HepG2 (cell line): ENCODE results near the gene ZNF217.

ENCODE experiments used
- KDM4B ChIP-seq: sonication (generic); formaldehyde crosslinking; IDR thresholded peaks from 2 replicates; pipeline ENCODE4 v1.4.0; 2020; ENCODE audit warnings: missing genetic modification reagents
- MED8 ChIP-seq: sonication (generic); formaldehyde crosslinking; IDR thresholded peaks from 2 replicates; pipeline ENCODE4 v1.8.1; 2023; ENCODE audit warnings: mild to moderate bottlenecking, missing genetic modification reagents; ENCODE audit not compliant: insufficient replicate concordance
- NR2F6 ChIP-seq, 2 experiments: IDR thresholded peaks; 2 replicates each; pipeline ENCODE4 v1.6.1; 2016; ENCODE audit warnings: antibody characterized with exemption in 1 of 2, mild to moderate bottlenecking in 1 of 2
- POLR2AphosphoS5 ChIP-seq: IDR thresholded peaks from 2 replicates; pipeline ENCODE4 v1.6.1; 2012; ENCODE audit warnings: low read depth, low read length
- ZNF205 ChIP-seq: IDR thresholded peaks from 2 replicates; pipeline ENCODE4 v1.6.1; 2018; ENCODE audit warnings: missing biosample characterization, missing genetic modification reagents
- TF ChIP-seq, protein P1 (sequence below): sonication (generic); formaldehyde crosslinking; IDR thresholded peaks from 2 replicates; pipeline ENCODE4 v1.5.0; 2020; ENCODE audit warnings: mild to moderate bottlenecking, missing genetic modification reagents, moderate library complexity
- TF ChIP-seq, protein P2 (sequence below): IDR thresholded peaks from 2 replicates; pipeline ENCODE4 v1.6.1; 2016; ENCODE audit warnings: missing biosample characterization, missing genetic modification reagents, low read depth

DNA sequence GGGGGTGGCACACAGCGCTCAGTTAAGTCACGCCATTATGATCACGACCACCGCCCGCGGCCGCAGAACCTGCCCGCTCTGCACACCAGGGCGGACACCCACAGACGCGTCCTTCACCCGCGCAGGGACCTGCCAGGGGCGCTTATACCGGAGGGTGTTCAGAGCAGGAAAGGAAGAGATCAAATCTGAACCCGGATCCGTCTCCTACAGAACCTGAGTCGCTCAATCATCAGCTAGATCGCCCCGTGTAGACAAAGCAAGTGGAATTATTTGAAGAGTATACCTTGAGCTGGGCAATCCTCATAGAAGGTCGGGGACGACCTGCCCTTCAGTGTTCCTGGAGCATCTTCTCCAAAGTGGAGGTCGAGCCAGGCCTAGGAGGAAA, 14.4 kb upstream of the ZNF217 start:
- TF ChIP-seq KDM4B (CRISPR knock-in tag) (no peak), NR2F6 (IDR thresholded peaks at IDR 0.05) (no peak), NR2F6 (CRISPR knock-in tag; IDR thresholded peaks at IDR 0.05) (no peak), MED8 (CRISPR knock-in tag) (no peak), ZNF205 (CRISPR knock-in tag) (no peak), POLR2AphosphoS5 (no peak)
- TF ChIP-seq, protein P1, sequence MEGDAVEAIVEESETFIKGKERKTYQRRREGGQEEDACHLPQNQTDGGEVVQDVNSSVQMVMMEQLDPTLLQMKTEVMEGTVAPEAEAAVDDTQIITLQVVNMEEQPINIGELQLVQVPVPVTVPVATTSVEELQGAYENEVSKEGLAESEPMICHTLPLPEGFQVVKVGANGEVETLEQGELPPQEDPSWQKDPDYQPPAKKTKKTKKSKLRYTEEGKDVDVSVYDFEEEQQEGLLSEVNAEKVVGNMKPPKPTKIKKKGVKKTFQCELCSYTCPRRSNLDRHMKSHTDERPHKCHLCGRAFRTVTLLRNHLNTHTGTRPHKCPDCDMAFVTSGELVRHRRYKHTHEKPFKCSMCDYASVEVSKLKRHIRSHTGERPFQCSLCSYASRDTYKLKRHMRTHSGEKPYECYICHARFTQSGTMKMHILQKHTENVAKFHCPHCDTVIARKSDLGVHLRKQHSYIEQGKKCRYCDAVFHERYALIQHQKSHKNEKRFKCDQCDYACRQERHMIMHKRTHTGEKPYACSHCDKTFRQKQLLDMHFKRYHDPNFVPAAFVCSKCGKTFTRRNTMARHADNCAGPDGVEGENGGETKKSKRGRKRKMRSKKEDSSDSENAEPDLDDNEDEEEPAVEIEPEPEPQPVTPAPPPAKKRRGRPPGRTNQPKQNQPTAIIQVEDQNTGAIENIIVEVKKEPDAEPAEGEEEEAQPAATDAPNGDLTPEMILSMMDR (CRISPR knock-in tag), result no peak
- TF ChIP-seq, protein P2, sequence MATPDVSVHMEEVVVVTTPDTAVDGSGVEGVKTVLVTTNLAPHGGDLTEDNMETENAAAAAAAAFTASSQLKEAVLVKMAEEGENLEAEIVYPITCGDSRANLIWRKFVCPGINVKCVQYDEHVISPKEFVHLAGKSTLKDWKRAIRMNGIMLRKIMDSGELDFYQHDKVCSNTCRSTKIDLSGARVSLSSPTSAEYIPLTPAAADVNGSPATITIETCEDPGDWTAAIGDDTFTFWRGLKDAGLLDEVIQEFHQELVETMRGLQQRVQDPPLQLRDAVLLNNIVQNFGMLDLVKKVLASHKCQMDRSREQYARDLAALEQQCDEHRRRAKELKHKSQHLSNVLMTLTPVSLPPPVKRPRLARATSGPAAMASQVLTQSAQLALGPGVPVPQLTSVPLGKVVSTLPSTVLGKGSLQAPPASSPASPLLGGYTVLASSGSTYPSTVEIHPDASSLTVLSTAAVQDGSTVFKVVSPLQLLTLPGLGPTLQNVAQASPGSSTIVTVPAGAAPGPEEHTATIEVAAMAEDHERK (CRISPR knock-in tag), result no peak
